GM10266 (cell line): ENCODE measurements around the gene SLC1A3.

Experiments
- DNase-seq: peaks from one replicate; pipeline ENCODE4 v3.0.0; 2012; ENCODE audit errors: extremely low spot score
- CTCF ChIP-seq: IDR thresholded peaks from 2 replicates; pipeline ENCODE4 v1.5.1; 2012; ENCODE audit warnings: mild to moderate bottlenecking, low read depth; ENCODE audit not compliant: control insufficient read depth, insufficient read depth; ENCODE audit errors: missing control alignments

Gene SLC1A3

GRCh38 chr5:36675282-36675681 is 68.9 kb downstream of the SLC1A3 start:
- DNase-seq = no peak
- no peak for TF ChIP-seq CTCF

- TF ChIP-seq CTCF = no peak
- DNase-seq = no peak
Observed at GRCh38 chr5:36679221-36679989, 73.0 kb downstream of the SLC1A3 start.

- no peak for TF ChIP-seq CTCF
- no peak for DNase-seq
Observed at GRCh38 chr5:36680066-36680465, 73.7 kb downstream of the SLC1A3 start.

- no peak for TF ChIP-seq CTCF
Observed at GRCh38 chr5:36681711-36682110, 75.3 kb downstream of the SLC1A3 start.

DNA sequence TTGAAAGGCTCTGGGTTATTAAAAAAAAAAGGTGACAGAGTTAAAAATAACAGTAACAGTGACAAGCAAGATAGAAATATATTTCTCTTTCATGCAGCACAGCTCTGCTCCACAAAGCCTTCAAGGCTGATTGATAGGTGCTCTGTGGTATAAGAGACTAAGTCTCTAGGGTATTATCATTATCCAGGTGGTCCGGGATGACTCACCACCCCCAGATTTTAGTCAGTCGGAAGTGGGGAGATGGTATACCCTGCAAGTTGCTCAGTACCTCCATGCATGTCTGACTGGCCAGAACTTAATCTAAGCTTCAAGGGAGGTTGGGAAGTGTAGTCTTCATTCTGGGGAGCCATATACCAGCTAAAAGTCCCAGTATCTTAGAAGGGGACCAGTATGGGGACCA is 76.1 kb downstream of the SLC1A3 start:
- no peak for TF ChIP-seq CTCF
- no peak for DNase-seq

More at GRCh38 chr5:36681711-36682110, 75.3 kb downstream of the SLC1A3 start:
- no peak for DNase-seq

DNA sequence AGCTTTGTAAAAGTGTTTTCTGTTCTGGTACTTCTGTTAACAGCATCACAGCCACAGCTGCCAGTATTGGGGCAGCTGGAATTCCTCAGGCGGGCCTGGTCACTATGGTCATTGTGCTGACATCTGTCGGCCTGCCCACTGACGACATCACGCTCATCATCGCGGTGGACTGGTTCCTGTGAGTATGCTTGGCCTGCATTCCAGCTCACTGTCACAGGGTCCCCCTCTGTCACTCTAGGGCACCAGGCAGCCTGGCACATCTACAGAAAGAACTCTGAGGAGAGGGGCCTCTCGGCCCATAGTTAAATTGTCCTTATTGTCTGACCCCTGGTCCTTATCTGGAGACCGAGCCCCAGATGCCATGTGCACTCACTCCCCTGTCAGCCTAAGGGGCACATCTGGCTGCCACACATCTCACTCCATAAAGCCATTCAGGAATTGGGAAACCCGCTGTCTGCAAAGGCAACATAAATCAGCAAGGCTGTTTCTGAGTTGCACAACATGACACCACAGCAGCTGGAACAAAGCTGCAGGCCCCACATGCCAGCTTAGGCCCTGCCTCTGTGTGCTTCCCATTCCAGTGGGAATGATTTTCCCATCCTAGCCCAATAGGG is 77.5 kb downstream of the SLC1A3 start:
- TF ChIP-seq CTCF = no peak
- DNase-seq = no peak

- DNase-seq = peak; percentile 47
- TF ChIP-seq CTCF = no peak
Observed at GRCh38 chr5:36685631-36686288, 79.4 kb downstream of the SLC1A3 start.
